GM21576 (cell line): ENCODE data around the gene COX19.
"Not testable (repeated sequence)": the region's sequence is repeated elsewhere in the genome, so short reads cannot be mapped to it uniquely, and the experiment has no call there.

Source experiments
- ATAC-seq: cut with Tn5 transposase; IDR thresholded peaks from one replicate; pipeline ENCODE4 v1.9.1; 2021; ENCODE audit warnings: mild to moderate bottlenecking, moderate library complexity; ENCODE audit not compliant: unreplicated experiment

The COX19 gene

DNA sequence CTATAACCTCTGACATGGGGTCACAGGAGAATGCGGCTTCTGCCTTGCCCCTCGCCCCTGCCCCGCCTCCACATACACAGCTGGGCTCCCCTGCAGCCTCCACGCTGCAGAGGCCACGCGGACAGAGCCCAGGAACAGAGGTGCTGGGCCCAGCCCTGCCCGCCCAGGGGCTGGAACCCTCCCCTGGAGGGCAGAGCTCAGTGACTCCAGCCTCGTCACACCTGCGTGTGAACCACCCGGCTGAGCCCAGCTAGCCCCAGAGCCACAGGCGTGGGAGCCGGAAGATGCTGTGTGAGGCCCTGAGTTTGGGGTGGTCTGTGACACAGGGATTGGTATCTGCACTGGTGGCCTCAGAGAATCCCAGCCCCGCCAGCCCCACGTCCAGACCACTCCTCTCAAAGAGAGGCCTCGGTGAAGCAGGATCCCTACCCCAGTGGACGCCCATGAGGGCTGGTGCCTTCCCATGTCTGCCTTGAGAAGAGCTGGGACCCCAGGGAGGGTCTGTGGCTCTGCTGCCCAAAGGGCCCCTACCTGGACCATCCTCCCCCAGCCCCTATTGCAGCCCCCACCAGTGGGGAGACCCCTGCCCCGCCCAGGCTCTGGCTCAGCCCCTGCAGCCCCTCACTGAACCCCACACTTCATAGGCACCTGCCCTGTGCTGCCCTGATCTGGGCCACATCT lies 12.8 kb downstream of the COX19 start:
- ATAC-seq = no peak

GRCh38 chr7:961546-962400 lies 13.6 kb downstream of the COX19 start:
- no peak for ATAC-seq

GRCh38 chr7:960972-961371 lies 14.4 kb downstream of the COX19 start:
- ATAC-seq = not testable (repeated sequence)

GRCh38 chr7:960269-960871 lies 15.0 kb downstream of the COX19 start:
- no peak for ATAC-seq

- not testable (repeated sequence) for ATAC-seq
Observed at GRCh38 chr7:959740-960139, 15.6 kb downstream of the COX19 start.

DNA sequence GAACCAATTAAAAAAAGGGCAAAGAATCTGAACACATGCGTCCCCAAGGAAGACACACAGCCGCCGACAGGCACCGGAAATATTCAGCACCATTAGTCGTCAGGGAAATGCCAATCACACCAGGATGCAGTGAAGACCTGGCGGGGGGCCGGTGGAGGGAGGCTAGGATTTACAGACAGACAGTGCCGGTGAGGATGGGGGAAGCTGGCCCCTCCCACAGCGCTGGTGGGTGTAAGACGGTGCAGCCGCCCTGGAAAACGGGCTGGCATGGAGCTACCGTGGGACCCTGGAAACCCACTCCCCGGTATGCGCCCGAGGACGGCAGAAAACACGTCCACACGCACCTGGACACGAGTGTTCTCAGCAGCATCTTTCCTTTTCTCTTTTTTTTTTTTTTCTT lies 16.1 kb downstream of the COX19 start:
- no peak for ATAC-seq

- no peak for ATAC-seq
Observed at GRCh38 chr7:958221-959200, 16.8 kb downstream of the COX19 start.

DNA sequence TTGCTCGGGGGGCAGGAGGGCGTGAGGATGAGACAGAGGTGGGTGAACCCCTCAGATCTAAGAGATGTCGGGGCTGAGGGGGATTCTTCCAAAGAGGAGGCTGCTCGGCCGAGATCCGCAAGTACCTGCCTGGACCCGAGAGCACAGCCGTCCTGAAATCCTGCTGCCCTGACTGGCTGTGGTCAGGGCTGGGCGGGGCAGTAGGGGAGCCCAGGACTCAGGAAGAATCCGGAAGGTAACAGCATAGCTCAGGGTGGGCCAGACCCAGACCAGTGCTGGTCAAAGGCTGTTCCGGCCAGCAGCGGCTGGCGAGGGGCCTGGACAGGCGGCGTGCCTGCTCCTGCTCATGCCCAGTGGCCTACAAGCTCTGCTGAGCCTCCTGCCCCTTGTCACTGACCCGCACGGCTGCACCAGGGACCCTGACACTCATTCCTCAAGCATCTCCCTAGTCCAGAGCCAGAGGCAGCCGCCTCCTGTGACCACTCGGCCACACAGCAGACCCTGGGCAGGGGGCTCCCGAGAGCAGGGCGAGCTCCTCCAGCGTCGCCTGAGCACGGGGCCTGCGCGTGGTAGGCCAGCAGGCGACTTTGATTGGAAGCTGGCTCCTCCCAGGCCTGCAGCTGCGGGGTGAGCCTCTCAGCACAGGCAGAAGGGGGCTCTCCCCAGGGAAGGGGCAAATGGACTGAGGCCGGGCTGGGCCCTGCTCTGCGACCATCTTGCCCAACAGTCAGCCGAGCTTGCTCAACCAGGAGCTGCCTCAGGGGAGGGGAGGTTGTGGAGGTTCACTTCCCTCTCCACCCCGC lies 17.7 kb downstream of the COX19 start:
- no peak for ATAC-seq

- no peak for ATAC-seq
Observed at GRCh38 chr7:956031-956430, 19.3 kb downstream of the COX19 start.

- peak; percentile 56 for ATAC-seq
Observed at GRCh38 chr7:954330-955238, 20.8 kb downstream of the COX19 start, which contains the start of gene ADAP1. TSS of gene ADAP1 (minus strand) at chr7:954680. CDS start at chr7:954477, 203 bp downstream.

DNA sequence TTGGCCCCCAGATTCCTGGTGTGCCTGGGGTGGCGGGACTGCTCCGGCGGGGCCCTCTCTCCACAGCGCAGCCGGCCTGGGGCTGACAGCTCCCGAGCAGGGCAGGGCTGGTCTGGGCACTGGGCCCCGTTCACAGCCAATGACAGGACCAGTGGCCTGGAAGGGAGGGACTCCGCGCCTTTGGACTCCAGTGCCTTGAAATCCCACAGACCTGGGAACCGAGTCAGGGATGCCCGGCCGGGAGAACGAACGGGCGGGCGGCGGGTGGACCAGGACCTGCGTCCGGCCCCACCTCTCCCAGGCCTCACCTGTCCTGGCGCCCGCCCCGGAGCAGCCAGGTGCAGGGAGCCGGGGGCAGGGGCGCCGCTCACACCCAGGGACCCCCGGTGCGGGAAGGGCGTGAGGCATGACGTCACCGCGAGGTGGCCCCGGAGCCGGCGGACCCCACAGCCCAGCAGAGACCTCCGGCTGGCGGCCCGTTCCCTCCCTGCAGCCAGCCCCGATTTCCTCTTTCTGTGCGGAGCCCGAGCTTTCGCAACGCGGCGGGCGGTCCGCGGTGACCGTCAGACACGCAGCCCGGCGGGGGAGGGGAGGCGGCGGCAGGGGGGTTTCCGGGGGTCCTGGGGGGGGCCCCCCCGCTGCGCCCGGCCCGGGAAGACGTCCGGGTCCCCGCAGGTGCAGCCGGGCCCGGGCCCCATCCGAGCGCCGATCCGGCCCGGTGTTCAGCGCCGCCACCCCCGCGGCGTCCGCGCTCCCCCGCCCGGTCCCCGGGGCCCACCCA lies 21.6 kb downstream of the COX19 start:
- peak; percentile 19 for ATAC-seq

- no peak for ATAC-seq
Observed at GRCh38 chr7:952548-953441, 22.6 kb downstream of the COX19 start.

- ATAC-seq = no peak
Observed at GRCh38 chr7:951881-952547, 23.3 kb downstream of the COX19 start.

DNA sequence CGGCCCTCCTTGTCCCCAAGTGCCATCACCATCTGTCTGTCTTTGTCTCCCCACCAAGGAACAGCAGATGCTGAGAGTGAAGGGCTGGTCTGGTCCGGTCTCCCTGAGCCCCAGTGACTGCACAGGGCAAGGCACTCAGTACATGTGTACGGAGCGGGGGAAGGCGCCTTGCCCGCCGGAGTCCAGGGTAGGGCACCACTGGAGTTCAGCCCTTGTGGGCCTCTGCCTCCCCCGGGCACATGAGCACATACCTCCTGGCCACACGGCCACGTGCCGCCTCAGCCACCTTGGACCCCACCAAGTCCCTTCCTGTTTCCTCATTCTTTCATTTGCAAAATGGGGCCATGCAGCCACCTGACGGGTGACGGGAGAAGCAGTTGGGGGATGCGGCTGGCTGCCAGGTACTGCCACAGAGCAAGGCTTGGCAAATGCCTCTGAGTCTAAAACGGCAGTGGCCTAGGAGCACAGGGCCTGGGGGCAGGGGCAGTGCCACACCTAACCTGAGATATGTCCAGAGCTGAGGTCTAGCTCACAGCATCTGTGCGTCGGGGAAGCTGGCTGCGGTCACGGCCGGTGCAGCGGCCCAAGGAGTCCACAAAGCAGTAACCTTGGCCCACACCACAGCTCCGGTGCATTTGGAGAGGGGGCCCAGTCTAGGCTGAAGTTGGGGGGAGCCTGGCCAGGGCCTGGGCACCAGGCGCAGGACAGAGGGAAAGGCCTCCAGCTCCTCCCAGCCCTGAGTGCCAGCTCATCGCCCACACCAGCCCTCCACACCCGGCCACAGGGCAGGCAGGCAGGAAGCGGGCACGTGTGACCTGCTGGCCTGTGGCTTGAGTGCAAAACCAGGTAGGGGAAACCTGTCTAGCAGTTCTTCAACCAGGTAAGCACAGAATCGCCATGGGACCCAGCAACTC lies 26.1 kb downstream of the COX19 start:
- ATAC-seq = no peak
